H4 (cell line): Measurements from ENCODE around the gene MFGE8. TPM values are rescaled to one million over a fixed set of nuclear protein-coding genes. Genes with fewer than 3 reads are reported as not detected.

Experiments used
- DNase-seq: peaks from one replicate; pipeline ENCODE4 v3.0.0-alpha.2; 2015; ENCODE audit warnings: low spot score
- total RNA-seq: library from RNA; depleted of rRNA; stranded (reverse); fragments of >200 nt; shearing (Covaris generic); gene quantifications from 2 replicates; pipeline ENCODE4 v1.2.3, GENCODE V29; 2014

The MFGE8 gene
- total RNA-seq, 1 experiment from 2014 or later = 40.0 TPM

DNA sequence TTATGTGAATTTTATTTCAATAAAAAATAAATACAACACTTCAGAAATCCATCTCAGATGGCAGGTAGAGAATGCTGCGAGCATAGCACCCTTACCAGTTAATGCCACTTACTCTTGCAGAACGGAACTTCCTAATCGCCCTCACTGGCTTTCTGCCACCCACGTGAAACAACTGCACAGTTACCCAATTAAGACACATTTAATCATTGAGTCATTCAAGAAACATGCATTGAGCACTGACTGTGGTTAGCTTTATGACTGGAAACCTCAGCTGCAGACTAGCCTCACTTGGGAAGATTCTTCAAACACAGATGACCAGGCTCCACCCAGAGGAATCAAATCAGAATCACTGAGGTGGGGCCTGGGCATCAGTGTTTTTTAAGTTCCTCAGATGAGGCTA, 5.6 kb upstream of the MFGE8 start:
- peak; percentile 99 for DNase-seq

- DNase-seq = no peak
Observed at GRCh38 chr15:88917760-88918159, 4.6 kb upstream of the MFGE8 start.

GRCh38 chr15:88915354-88915753, 2.2 kb upstream of the MFGE8 start:
- DNase-seq = no peak

DNA sequence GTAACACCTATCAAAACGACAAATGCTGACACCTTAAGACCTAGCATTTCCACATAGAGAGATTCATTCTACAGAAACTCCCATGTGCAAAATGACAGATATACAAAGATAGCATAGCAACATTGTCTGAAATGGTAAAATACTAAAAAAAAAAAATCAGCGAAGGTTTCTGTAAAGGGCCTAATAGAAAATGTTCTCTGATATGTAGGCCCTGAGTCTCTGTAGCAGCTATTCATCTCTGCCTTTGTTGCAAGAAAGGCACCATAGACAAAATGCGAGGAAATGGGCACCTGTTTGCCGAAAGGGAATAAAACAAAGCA, 631 bp upstream of the MFGE8 start:
- no peak for DNase-seq

DNA sequence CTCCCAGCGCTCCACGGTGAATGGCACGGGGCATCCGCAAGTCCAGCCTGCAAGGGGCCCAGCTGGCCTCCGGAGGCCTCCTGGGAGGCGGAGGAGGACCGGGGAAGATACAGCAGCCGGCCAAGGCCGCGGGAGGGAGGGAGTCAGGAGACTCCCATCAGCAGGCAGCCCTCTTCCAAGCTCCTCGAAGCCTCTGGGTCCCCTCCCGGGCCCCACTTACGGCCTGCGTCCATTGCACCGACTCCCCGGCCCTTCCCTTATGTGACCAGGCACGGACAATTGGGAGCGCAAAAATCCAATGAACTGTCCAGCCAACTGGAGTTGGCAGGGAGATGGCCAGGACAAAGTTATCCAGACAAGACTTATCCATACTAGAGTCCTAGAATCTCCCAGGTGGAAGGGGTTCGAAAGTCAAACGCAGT, 668 bp downstream of the MFGE8 start:
- no peak for DNase-seq

DNA sequence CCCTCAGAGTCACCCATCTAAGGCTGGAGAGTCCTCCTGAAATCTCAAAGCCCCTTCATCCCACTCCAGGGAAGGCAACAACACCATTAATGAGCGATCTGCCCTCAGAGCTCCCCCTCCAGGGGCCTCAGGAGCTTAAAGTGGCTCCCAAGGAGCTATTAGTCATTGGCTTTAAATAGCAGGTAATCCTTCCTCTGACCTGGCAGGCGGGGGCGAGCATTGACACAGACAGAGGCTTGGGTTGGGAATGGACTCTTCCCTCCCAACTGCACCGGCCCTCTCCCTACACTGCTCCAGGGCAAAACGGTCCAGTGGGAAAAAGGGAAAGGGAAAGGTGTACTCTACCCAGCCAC, 1.4 kb downstream of the MFGE8 start:
- DNase-seq = no peak

- DNase-seq = no peak
Observed at GRCh38 chr15:88909956-88910831, 3.0 kb downstream of the MFGE8 start.

DNA sequence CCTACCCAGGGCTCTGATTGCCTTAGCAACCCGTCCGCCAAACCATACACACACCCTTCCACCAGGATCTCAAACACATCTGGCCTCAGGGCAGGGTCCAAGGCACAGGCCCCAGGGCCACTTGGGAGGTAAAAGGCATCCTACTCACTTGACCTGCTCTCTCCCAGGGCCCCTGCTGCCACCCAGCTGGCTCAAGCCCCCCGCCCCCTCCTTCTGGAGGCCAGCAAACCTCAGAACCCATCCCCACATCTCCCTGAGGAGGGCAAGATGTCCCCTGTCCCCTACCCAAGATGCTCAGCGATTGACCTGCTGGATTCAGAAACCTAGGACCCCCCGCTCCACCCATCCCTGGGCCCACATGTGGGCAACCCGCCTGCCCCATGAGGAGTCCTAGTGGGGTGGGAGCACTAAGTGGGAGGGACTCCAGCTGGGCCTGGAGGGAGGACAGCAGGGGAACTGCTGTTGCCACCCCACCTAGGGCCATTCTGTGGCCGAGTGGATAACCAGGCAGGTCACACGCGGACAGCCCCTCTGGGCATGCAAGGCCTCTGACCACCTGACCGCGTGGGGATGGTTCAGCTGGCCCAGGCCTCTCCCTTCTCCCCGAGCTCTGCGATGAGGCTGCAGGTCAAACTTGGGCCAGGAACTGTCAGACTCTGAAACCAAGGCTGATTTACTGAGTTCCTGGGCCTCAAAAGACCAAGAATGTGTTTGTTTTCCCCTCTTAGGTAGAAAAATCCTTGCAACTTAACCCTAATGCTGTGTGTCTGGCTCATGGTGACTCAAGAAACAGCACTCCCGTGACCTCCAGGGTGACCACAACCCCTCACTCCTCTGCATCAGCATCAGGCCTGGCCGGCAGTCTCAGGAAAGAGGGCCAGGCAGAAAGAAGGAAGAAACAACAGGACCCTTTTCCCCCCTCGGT, 4.2 kb downstream of the MFGE8 start:
- DNase-seq = no peak

DNA sequence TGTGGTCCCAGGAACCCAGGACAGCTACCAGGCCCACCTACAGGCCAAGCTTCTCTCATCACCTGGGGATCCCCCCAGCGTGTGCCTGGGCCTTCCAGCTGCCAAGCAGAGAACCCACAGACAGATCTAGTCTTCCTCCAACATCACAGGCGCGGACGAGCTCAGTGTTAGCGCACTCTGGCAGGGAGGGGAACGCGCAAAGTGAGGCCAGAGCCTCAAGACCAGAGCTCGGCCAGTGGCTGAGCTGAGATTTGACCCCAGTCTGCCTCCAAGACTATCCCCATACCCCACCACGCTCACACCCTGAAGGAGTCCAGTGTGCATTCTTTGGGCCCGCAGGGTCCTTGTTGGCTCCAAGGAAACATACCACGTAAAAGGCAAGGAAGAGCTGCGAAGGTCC, 5.1 kb downstream of the MFGE8 start:
- no peak for DNase-seq

- no peak for DNase-seq
Observed at GRCh38 chr15:88907111-88907510, 6.1 kb downstream of the MFGE8 start.

- no peak for DNase-seq
Observed at GRCh38 chr15:88906551-88906950, 6.6 kb downstream of the MFGE8 start.

GRCh38 chr15:88906130-88906529, 7.0 kb downstream of the MFGE8 start:
- DNase-seq = no peak

GRCh38 chr15:88905576-88905975, 7.6 kb downstream of the MFGE8 start:
- DNase-seq = no peak

DNA sequence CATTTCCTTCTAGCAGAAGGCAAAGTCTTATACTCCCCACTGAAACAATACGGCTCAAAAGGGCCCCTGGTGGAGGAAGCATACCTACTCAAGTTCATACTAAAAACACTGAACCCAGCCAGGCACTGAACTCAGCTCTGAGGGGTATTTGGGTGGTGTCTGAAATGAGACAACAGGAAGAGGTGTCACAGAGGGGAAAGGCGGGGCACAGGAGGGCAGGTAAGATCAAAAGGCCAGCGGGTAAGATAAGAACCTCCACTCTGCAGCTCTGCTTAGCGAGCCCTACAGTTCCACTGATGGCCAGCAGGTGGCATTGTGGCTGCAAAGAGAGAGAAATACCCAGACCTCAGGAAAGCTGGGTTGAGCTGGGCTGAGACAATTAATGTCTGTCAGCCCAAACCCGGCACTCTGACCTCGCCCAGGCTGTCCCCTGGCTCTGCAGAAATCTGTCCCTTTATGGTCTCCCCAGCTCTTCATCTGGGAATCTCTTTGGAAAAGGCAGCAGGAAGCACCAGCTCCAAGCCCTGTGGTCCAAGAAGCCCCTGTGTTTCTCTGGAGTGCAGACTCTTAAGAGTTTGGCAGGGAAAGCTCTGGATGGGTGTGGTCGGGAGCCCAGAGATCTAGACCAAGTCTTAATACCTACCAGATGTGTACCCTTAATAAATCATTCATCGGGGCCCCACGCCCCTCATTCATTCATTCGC, 8.4 kb downstream of the MFGE8 start:
- DNase-seq = peak; percentile 58

DNA sequence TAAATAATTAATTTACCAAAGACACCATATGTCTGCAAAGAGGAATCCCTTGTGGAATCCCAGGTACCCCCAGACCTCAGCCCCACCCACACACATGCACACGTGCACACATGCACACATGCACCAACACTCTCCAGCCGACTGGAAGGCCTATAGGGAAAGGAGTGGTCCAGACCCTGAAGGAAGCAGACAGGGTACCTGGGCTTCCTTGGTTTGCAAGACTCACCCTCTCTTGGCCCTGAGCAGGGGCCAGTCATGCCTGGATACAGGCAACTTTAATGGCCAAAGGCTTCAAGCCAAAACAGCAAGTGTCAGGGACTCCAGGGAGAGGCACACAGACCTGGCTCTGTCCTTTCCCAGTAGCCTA, 8.9 kb downstream of the MFGE8 start:
- no peak for DNase-seq

- no peak for DNase-seq
Observed at GRCh38 chr15:88902846-88903245, 10.3 kb downstream of the MFGE8 start.

DNA sequence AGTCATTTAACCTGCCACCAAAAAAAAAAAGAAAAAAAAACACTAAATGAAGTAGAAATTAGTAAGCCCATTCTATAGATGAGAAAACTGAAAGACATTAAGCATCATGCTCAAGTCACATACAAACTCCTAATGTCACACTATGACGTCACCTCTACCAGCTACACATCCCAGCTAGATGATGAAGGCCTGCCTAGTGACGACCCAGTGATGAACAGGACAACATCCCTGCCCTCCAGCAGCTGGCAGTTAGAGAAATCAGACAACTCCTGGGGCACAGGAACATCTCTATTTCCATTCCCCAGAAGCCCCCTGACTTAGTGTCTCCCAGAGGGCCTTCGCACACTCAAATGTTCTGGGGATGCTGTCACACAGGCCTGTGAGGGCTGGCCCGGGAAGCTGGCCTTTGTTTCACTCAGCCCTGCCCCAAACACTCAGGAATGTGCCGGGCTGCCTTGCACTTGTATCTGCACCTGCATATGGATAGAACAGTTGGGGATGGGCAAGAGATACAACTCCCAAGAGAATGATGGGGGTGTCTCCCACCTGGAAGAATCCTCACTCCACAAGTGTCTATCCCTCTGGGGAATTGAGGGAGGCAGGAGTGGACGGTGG, 10.9 kb downstream of the MFGE8 start:
- DNase-seq = no peak

GRCh38 chr15:88901508-88902220, 11.5 kb downstream of the MFGE8 start:
- DNase-seq = no peak

- DNase-seq = no peak
Observed at GRCh38 chr15:88900982-88901418, 12.2 kb downstream of the MFGE8 start.

DNA sequence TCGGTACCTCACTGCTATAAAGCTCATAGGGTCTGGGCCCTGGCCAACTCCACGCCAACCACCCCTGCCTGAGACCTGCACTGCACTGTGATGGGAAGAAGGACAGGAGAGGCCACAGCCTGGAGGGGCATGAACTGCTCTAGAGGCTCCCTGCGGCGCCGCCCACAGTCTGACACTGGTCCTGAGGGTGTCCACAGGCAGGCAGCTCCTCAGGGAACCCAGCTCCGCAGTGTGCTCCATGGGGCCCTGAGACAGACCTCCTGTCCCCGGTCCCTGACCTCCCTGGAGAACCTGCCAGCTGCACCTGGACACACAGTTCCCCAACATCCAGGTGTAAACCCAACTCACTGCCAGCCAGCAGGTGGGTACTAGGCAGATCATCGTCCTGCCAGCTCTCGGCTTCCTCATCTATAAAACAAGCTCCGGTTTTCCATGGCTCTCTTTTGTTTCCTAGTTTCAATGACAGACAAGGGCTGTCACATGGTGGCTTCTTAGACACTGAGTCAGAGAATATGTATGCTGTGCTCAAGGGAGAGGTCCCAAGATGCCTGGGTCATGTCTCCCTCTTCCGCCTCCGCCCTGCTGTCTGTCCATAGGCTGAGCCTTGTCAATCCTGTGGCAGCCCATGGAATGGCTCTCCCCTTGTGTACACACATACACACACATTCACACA, 12.7 kb downstream of the MFGE8 start:
- DNase-seq = no peak

DNA sequence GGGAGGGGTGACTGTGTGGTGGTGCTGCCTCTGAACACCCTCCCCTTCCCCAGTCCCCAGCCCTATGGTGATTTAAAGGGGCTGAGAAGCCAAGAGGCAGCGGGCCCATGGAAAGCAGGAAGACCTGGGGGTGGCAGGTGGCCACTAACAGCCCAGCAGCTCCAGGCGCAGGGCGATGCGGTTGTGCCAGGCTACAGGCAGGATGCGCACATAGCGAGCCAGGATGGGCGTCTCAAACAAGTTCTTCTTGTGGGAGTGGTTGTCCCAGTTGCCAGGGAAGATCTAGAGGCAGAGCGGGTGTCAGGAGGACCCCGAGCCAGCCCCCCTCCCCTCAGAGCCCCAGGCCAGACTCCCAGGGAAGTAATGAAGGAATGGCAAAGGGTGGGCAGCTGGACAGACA, 13.9 kb downstream of the MFGE8 start:
- no peak for DNase-seq
